Measurements from ENCODE around the gene GPAT2. TPM values are rescaled to one million over a fixed set of nuclear protein-coding genes. Genes with fewer than 3 reads are reported as not detected.
"Not testable (repeated sequence)": the region's sequence is repeated elsewhere in the genome, so short reads cannot be mapped to it uniquely, and the experiment has no call there.

The GPAT2 gene
- polyA plus RNA-seq, 1 experiment: 9.5 TPM

- CTCF ChIA-PET: interaction anchor here (0.6 to 2.6 kb wide), 21 partner anchors 8 to 575 kb away, joined by 3 to 31 read pairs (median 4); no protein-coding TSS in a partner anchor
- POLR2A ChIA-PET; DNase-seq (ENCODE audit: low read depth); H3K36me3 ChIP-seq (ENCODE audit: control insufficient read depth, insufficient read depth, low read length); H3K27me3 ChIP-seq (ENCODE audit: control insufficient read depth, insufficient read depth, low read length); H3K4me3 ChIP-seq (ENCODE audit: low read depth, low read length): not testable (repeated sequence)
- TF ChIP-seq CTCF (IDR thresholded peaks at IDR 0.05; ENCODE audit: insufficient read depth, low read depth, low read length): peak; percentile 77
These were observed 11.8 kb downstream of the GPAT2 start for GRCh38 chr2:96022701-96023447.

- POLR2A ChIA-PET; H3K36me3 ChIP-seq (ENCODE audit: control insufficient read depth, insufficient read depth, low read length); H3K27me3 ChIP-seq (ENCODE audit: control insufficient read depth, insufficient read depth, low read length); DNase-seq (ENCODE audit: low read depth); H3K4me3 ChIP-seq (ENCODE audit: low read depth, low read length): not testable (repeated sequence)
- CTCF ChIA-PET: interaction anchor here (0.6 to 2.6 kb wide), 20 partner anchors 8 to 575 kb away, joined by 3 to 31 read pairs (median 4); no protein-coding TSS in a partner anchor
These were observed 12.6 kb downstream of the GPAT2 start for GRCh38 chr2:96022126-96022525.

- H3K27me3 ChIP-seq (ENCODE audit: control insufficient read depth, insufficient read depth, low read length); DNase-seq (ENCODE audit: low read depth); H3K36me3 ChIP-seq (ENCODE audit: control insufficient read depth, insufficient read depth, low read length); POLR2A ChIA-PET; H3K4me3 ChIP-seq (ENCODE audit: low read depth, low read length): not testable (repeated sequence)
- CTCF ChIA-PET: interaction anchor here (0.6 to 2.6 kb wide), 2 partner anchors 97 to 273 kb away, joined by 3 to 31 read pairs; no protein-coding TSS in a partner anchor
These were observed 13.6 kb downstream of the GPAT2 start for GRCh38 chr2:96021142-96021541.

GRCh38 chr2:96019909-96020590 is 14.7 kb downstream of the GPAT2 start:
- H3K4me3 ChIP-seq (ENCODE audit: low read depth, low read length); H3K27me3 ChIP-seq (ENCODE audit: control insufficient read depth, insufficient read depth, low read length); DNase-seq (ENCODE audit: low read depth); H3K36me3 ChIP-seq (ENCODE audit: control insufficient read depth, insufficient read depth, low read length); POLR2A ChIA-PET; CTCF ChIA-PET: not testable (repeated sequence)

GRCh38 chr2:96016321-96016720 is 18.4 kb downstream of the GPAT2 start:
- DNase-seq (ENCODE audit: low read depth); H3K4me3 ChIP-seq (ENCODE audit: low read depth, low read length); POLR2A ChIA-PET; H3K36me3 ChIP-seq (ENCODE audit: control insufficient read depth, insufficient read depth, low read length); H3K27me3 ChIP-seq (ENCODE audit: control insufficient read depth, insufficient read depth, low read length): not testable (repeated sequence)
- CTCF ChIA-PET: interaction anchor here (2.0 kb wide), 1 partner anchor 101 kb away, joined by 4 read pairs; the partner anchor contains the start of gene ADRA2B

- H3K27me3 ChIP-seq (ENCODE audit: control insufficient read depth, insufficient read depth, low read length); H3K36me3 ChIP-seq (ENCODE audit: control insufficient read depth, insufficient read depth, low read length); H3K4me3 ChIP-seq (ENCODE audit: low read depth, low read length); DNase-seq (ENCODE audit: low read depth); POLR2A ChIA-PET; CTCF ChIA-PET: not testable (repeated sequence)
These were observed 21.9 kb downstream of the GPAT2 start for GRCh38 chr2:96012792-96013264.

- H3K27me3 ChIP-seq (ENCODE audit: control insufficient read depth, insufficient read depth, low read length); H3K36me3 ChIP-seq (ENCODE audit: control insufficient read depth, insufficient read depth, low read length); POLR2A ChIA-PET; H3K4me3 ChIP-seq (ENCODE audit: low read depth, low read length); DNase-seq (ENCODE audit: low read depth): not testable (repeated sequence)
- CTCF ChIA-PET: interaction anchor here (1.1 kb wide), 1 partner anchor 20 kb away, joined by 3 read pairs; no protein-coding TSS in a partner anchor
These were observed 22.5 kb downstream of the GPAT2 start for GRCh38 chr2:96012086-96012791.

GRCh38 chr2:96011129-96011455 is 23.6 kb downstream of the GPAT2 start:
- H3K4me3 ChIP-seq (ENCODE audit: low read depth, low read length); H3K27me3 ChIP-seq (ENCODE audit: control insufficient read depth, insufficient read depth, low read length); H3K36me3 ChIP-seq (ENCODE audit: control insufficient read depth, insufficient read depth, low read length); POLR2A ChIA-PET; DNase-seq (ENCODE audit: low read depth): not testable (repeated sequence)
- TF ChIP-seq CTCF (IDR thresholded peaks at IDR 0.05; ENCODE audit: insufficient read depth, low read depth, low read length): peak; percentile 39
- CTCF ChIA-PET: interaction anchor here (1.1 kb wide), 1 partner anchor 18 kb away, joined by 3 read pairs; no protein-coding TSS in a partner anchor

- H3K36me3 ChIP-seq (ENCODE audit: control insufficient read depth, insufficient read depth, low read length); H3K27me3 ChIP-seq (ENCODE audit: control insufficient read depth, insufficient read depth, low read length); POLR2A ChIA-PET; DNase-seq (ENCODE audit: low read depth): not testable (repeated sequence)
- CTCF ChIA-PET: interaction anchor here (2.1 to 2.2 kb wide), 2 partner anchors 12 to 18 kb away, joined by 6 to 8 read pairs; no protein-coding TSS in a partner anchor
- peak overlapping the region; percentile 44 for H3K4me3 ChIP-seq (ENCODE audit: low read depth, low read length)
These were observed 24.2 kb downstream of the GPAT2 start for GRCh38 chr2:96010320-96011128.

- H3K27me3 ChIP-seq (ENCODE audit: control insufficient read depth, insufficient read depth, low read length); H3K36me3 ChIP-seq (ENCODE audit: control insufficient read depth, insufficient read depth, low read length); POLR2A ChIA-PET; DNase-seq (ENCODE audit: low read depth): not testable (repeated sequence)
- H3K4me3 ChIP-seq (ENCODE audit: low read depth, low read length): peak overlapping the region; percentile 44
- CTCF ChIA-PET: interaction anchor here (2.1 to 2.2 kb wide), 2 partner anchors 13 to 17 kb away, joined by 6 to 8 read pairs; no protein-coding TSS in a partner anchor
These were observed 24.9 kb downstream of the GPAT2 start for GRCh38 chr2:96009833-96010232.
